Peyer's patch (tissue), 4 donors: ENCODE results near the gene MRPS2. TPM values are rescaled to one million over a fixed set of nuclear protein-coding genes. Genes with fewer than 3 reads are reported as not detected.
A peak's percentile ranks its signal among the peaks of the same experiment; 100 is the strongest.
"Not testable (repeated sequence)": the region's sequence is repeated elsewhere in the genome, so short reads cannot be mapped to it uniquely, and the experiment has no call there.

Source experiments
- DNase-seq, 3 donors: peaks; one replicate each; pipeline ENCODE4 v3.0.0-alpha.2; 2017 to 2019
- H3K27ac ChIP-seq, 4 donors: fragments of 200-600 bp; sonication (generic); one replicate each; pipeline ENCODE4 v1.5.1; 2016 to 2019
- H3K27me3 ChIP-seq, 2 donors: fragments of 200-600 bp; sonication (generic); one replicate each; pipeline ENCODE4 v1.5.1; 2019
- H3K36me3 ChIP-seq, 3 donors: fragments of 200-600 bp; sonication (generic); one replicate each; pipeline ENCODE4 v1.5.1; 2016 to 2019
- H3K4me1 ChIP-seq, 4 donors: fragments of 200-600 bp; sonication (generic); one replicate each; pipeline ENCODE4 v1.5.1; 2016 to 2019
- H3K4me3 ChIP-seq, 4 donors: fragments of 200-600 bp; sonication (generic); 1 replicate in 3 of 4; 2 replicates in 1 of 4; pipeline ENCODE4 v1.5.1; 2016 to 2019; ENCODE audit warnings: mild to moderate bottlenecking in 1 of 4
- H3K9me3 ChIP-seq, 4 donors: fragments of 200-600 bp; sonication (generic); one replicate each; pipeline ENCODE4 v1.5.1; 2016 to 2019; ENCODE audit warnings: mild to moderate bottlenecking in 1 of 4
- CTCF ChIP-seq, 6 experiments: fragments of 450-650 bp in 4 of 6; fragments of 200-600 bp in 2 of 6; sonication (generic) in 1 of 6; IDR thresholded peaks; one replicate each; pipeline ENCODE4 v1.5.1; 2017 to 2019; ENCODE audit warnings: antibody characterized with exemption in 6 of 6, mild to moderate bottlenecking in 3 of 6, moderate library complexity in 1 of 6
- POLR2A ChIP-seq, 2 donors: fragments of 450-650 bp; IDR thresholded peaks; one replicate each; pipeline ENCODE4 v1.5.1; 2017; ENCODE audit warnings: antibody characterized with exemption in 2 of 2, mild to moderate bottlenecking in 2 of 2, moderate library complexity in 2 of 2
- total RNA-seq, 4 donors: library from RNA; depleted of rRNA; stranded (reverse); fragments of >200 nt; gene quantifications; one replicate each; pipeline ENCODE4 v1.1.0, GENCODE V29; 2016

Gene MRPS2
- total RNA-seq, 4 donors from 2014 or later: 22.3 to 42.7 (median 32.4) TPM

- TF ChIP-seq CTCF (IDR thresholded peaks at IDR 0.05) (no peak), POLR2A (IDR thresholded peaks at IDR 0.05) (no peak)
- Histone ChIP-seq H3K36me3 (no peaks in the 10 kb centered on the region), H3K4me1 (no peaks in the 10 kb centered on the region), H3K27ac (no peak overlapping the region), H3K27me3 (no peaks in the 10 kb centered on the region), H3K4me3 (no peak overlapping the region), H3K9me3 (no peaks in the 10 kb centered on the region)
- DNase-seq: no peak
These were observed 35.7 kb downstream of the MRPS2 start for GRCh38 chr9:135536216-135536615.

- H3K27ac ChIP-seq, H3K36me3 ChIP-seq, H3K4me1 ChIP-seq, H3K4me3 ChIP-seq, DNase-seq, H3K27me3 ChIP-seq, H3K9me3 ChIP-seq: not testable (repeated sequence)
These were observed 42.9 kb downstream of the MRPS2 start for GRCh38 chr9:135543262-135543894.

GRCh38 chr9:135544981-135545635, 44.6 kb downstream of the MRPS2 start:
- TF ChIP-seq POLR2A (IDR thresholded peaks at IDR 0.05): no peak
- TF ChIP-seq CTCF (IDR thresholded peaks at IDR 0.05): no peak
- no peak overlapping the region for H3K4me3 ChIP-seq
- no peaks in the 10 kb centered on the region for H3K36me3 ChIP-seq
- DNase-seq: peak in 1 of 3 donors; percentile 24
- H3K4me1 ChIP-seq: no peaks in the 10 kb centered on the region
- H3K9me3 ChIP-seq: no peaks in the 10 kb centered on the region
- no peaks in the 10 kb centered on the region for H3K27me3 ChIP-seq
- no peak overlapping the region for H3K27ac ChIP-seq

- H3K27me3 ChIP-seq, H3K36me3 ChIP-seq, H3K4me3 ChIP-seq, H3K4me1 ChIP-seq, H3K9me3 ChIP-seq, H3K27ac ChIP-seq: not testable (repeated sequence)
- DNase-seq: peak in 1 of 3 donors; percentile 7
These were observed 45.2 kb downstream of the MRPS2 start, which contains the start of gene OBP2A for GRCh38 chr9:135545646-135546176. OBP2A (plus strand) TSS chr9:135546126; CDS start chr9:135546181, 55 bp downstream.

- H3K27ac ChIP-seq, H3K36me3 ChIP-seq, H3K4me3 ChIP-seq, H3K9me3 ChIP-seq, H3K4me1 ChIP-seq, H3K27me3 ChIP-seq: not testable (repeated sequence)
- DNase-seq: peak in 1 of 3 donors; percentile 22
These were observed 46.5 kb downstream of the MRPS2 start for GRCh38 chr9:135546792-135547617.

GRCh38 chr9:135547756-135548736, 47.6 kb downstream of the MRPS2 start:
- H3K27ac ChIP-seq: no peak overlapping the region
- H3K36me3 ChIP-seq: no peaks in the 10 kb centered on the region
- TF ChIP-seq CTCF (IDR thresholded peaks at IDR 0.05) (no peak), POLR2A (IDR thresholded peaks at IDR 0.05) (no peak)
- no peaks in the 10 kb centered on the region for H3K27me3 ChIP-seq
- no peaks in the 10 kb centered on the region for H3K9me3 ChIP-seq
- peak in 1 of 3 donors; percentile 37 for DNase-seq
- no peak overlapping the region for H3K4me3 ChIP-seq
- no peaks in the 10 kb centered on the region for H3K4me1 ChIP-seq

- not testable (repeated sequence) for H3K27ac ChIP-seq, H3K4me3 ChIP-seq, DNase-seq, H3K4me1 ChIP-seq, H3K27me3 ChIP-seq, H3K36me3 ChIP-seq, H3K9me3 ChIP-seq
These were observed 49.2 kb downstream of the MRPS2 start for GRCh38 chr9:135549478-135550343.
